Cardiac septum (tissue), 1 donor: ENCODE data around the gene CPD. TPM values are rescaled to one million over a fixed set of nuclear protein-coding genes. Genes with fewer than 3 reads are reported as not detected.
"Not testable (repeated sequence)": the region's sequence is repeated elsewhere in the genome, so short reads cannot be mapped to it uniquely, and the experiment has no call there.

Experiments used
- DNase-seq: peaks from one replicate; pipeline ENCODE4 v3.0.0-alpha.2; 2020; ENCODE audit warnings: low spot score
- intact Hi-C: fragments of 100-400 bp; cut with DNase I; formaldehyde crosslinking; loops from one replicate; pipeline ENCODE4 v1.14.0; 2022
- total RNA-seq: library from RNA; stranded (reverse); fragmentation: NEBNext Ultra II Directional; extraction: Animal tissue kit (Norgen Biotek cat#: 25700); gene quantifications from one replicate; pipeline ENCODE4 v1.2.1, GENCODE V29; 2021
- donor health status: DM: no; HTN: no; CAD: no.

Gene CPD
- total RNA-seq, 1 donor from 2014 or later: 20.7 TPM

- intact Hi-C loops: no loop called here
- no peak for DNase-seq
Measured at GRCh38 chr17:30413109-30413508, 34.4 kb downstream of the CPD start.

- intact Hi-C loops: no loop called here
- no peak for DNase-seq
Measured at GRCh38 chr17:30414486-30414885, 35.8 kb downstream of the CPD start.

GRCh38 chr17:30415491-30415890, 36.8 kb downstream of the CPD start:
- intact Hi-C loops: no loop called here
- DNase-seq: no peak

GRCh38 chr17:30418070-30418469, 39.3 kb downstream of the CPD start:
- DNase-seq, intact Hi-C loops: not testable (repeated sequence)

GRCh38 chr17:30421592-30421991, 42.9 kb downstream of the CPD start:
- DNase-seq: no peak
- intact Hi-C loops: no loop called here

GRCh38 chr17:30422171-30422570, 43.4 kb downstream of the CPD start:
- no peak for DNase-seq
- intact Hi-C loops: no loop called here

- intact Hi-C loops: no loop called here
- no peak for DNase-seq
Measured at GRCh38 chr17:30424471-30424870, 45.7 kb downstream of the CPD start.

- no peak for DNase-seq
- intact Hi-C loops: no loop called here
Measured at GRCh38 chr17:30426292-30426691, 47.6 kb downstream of the CPD start.

- intact Hi-C loops: no loop called here
- no peak for DNase-seq
Measured at GRCh38 chr17:30427611-30428010, 48.9 kb downstream of the CPD start.

- DNase-seq: no peak
- intact Hi-C loops: no loop called here
Measured at GRCh38 chr17:30429155-30429554, 50.4 kb downstream of the CPD start.

- DNase-seq: no peak
- intact Hi-C loops: no loop called here
Measured at GRCh38 chr17:30433514-30433913, 54.8 kb downstream of the CPD start.

- intact Hi-C loops: no loop called here
- DNase-seq: no peak
Measured at GRCh38 chr17:30436729-30437128, 58.0 kb downstream of the CPD start.

GRCh38 chr17:30443721-30444120, 65.0 kb downstream of the CPD start:
- no peak for DNase-seq
- intact Hi-C loops: no loop called here

GRCh38 chr17:30446640-30447039, 67.9 kb downstream of the CPD start:
- DNase-seq, intact Hi-C loops: not testable (repeated sequence)

GRCh38 chr17:30449480-30449879, 70.8 kb downstream of the CPD start:
- no peak for DNase-seq
- intact Hi-C loops: no loop called here

- DNase-seq: no peak
Measured at GRCh38 chr17:30450125-30451027, 71.6 kb downstream of the CPD start.

GRCh38 chr17:30454635-30455034, 75.9 kb downstream of the CPD start:
- DNase-seq: no peak

More at GRCh38 chr17:30450125-30451027, 71.6 kb downstream of the CPD start:
- intact Hi-C loops: no loop called here

GRCh38 chr17:30458371-30458770, 79.6 kb downstream of the CPD start:
- intact Hi-C loops: no loop called here
- no peak for DNase-seq

More at GRCh38 chr17:30454635-30455034, 75.9 kb downstream of the CPD start:
- intact Hi-C loops: no loop called here

GRCh38 chr17:30458797-30459413, 80.2 kb downstream of the CPD start:
- intact Hi-C loops, DNase-seq: not testable (repeated sequence)

- intact Hi-C loops: no loop called here
- no peak for DNase-seq
Measured at GRCh38 chr17:30468465-30468864, 89.7 kb downstream of the CPD start.
